GM12892 (cell line): Measurements from ENCODE around the gene FNDC3A.

Experiments used
- POLR2A ChIP-seq: IDR thresholded peaks from 2 replicates; pipeline ENCODE4 v1.6.1; 2011; ENCODE audit warnings: low read depth, low read length, control low read depth
- POLR2AphosphoS5 ChIP-seq: IDR thresholded peaks from 2 replicates; pipeline ENCODE4 v1.6.1; 2011; ENCODE audit warnings: low read depth, low read length, control low read depth

GRCh38 chr13:49124693-49125304 lies 149.1 kb downstream of the FNDC3A start:
- TF ChIP-seq POLR2A (no peak), POLR2AphosphoS5 (no peak)
